Umbilical cord (tissue), 2 donors: ENCODE measurements around the gene CD79A. TPM values are rescaled to one million over a fixed set of nuclear protein-coding genes. Genes with fewer than 3 reads are reported as not detected.
A peak's percentile ranks its signal among the peaks of the same experiment; 100 is the strongest.

Source experiments
- DNase-seq: peaks from one replicate; pipeline ENCODE4 v3.0.0-alpha.2; 2015; ENCODE audit warnings: low spot score
- total RNA-seq: library from RNA; depleted of rRNA; stranded (reverse); fragments of >200 nt; gene quantifications from one replicate; pipeline ENCODE4 v1.2.3, GENCODE V29; 2014; ENCODE audit warnings: low replicate concordance; ENCODE audit not compliant: insufficient read depth

The CD79A gene
- total RNA-seq, result not detected

DNA sequence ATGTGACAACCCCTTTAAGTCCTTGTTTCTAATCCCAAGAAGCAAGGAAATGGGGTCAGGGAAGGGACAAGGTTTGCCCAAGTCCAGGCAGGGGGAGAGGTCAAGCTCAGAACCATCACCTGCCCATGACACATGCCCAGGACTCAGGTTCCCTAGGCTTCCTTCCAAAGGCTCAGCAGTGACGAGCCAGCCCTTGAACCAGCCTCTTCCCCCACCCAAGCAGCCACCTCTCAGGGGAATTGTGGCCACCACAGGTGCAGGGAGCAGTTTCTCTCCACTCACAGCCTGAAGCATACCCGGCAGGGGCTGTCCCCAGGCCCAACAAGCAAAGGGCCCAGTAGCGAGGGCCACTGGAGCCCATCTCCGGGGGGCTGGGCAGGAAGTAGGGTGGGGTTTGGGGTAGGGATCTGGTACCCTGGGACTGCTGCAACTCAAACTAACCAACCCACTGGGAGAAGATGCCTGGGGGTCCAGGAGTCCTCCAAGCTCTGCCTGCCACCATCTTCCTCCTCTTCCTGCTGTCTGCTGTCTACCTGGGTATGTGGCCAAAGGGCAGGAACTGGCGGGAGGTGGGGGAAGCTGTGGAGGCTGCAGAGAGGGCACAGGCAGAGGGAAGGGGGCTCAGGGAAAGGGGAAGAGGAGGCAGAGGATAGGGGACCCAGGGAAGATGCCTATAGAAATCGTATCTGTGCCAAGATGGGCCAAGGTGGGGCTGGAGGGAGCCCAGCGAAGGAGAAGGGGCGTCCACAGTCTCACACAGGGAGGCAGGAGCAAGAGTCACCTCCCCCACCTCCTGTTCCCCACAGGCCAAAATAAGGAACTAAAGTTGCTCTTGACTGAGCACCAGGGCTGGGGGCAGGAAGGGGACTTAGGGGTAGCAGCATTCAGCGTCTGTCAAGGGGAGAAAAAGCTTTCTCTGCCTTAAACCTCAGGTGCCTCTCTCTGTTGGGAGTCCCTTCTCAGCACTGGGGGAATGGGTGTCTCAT lies at the start of gene CD79A:
Gene CD79A (plus strand): TSS at position 433 of the 986 bp plus-strand sequence. CDS start 26 bp downstream, at position 459.
- no peak for DNase-seq

GRCh38 chr19:41837981-41838708 lies 38.9 kb upstream of the CD79A start:
- no peak for DNase-seq

DNA sequence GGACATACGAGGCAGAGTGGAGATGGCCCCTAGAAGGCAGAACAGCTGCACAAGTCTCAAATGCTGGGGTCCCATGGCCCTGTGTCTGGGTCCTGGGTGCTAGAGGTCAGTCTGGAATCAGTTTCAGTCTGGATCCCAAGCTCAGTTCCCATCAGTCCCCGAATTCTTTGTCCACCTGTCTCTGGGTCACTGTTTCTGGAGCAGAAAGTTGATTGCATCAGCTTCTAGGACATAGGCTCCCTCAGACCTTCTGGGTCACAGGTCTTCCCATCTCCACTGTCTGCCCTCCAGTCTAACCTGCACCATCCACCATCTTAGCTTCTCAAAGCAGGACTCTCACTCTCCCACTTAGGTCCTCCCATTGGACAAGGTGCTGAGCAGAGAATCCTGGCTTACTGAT lies 37.9 kb upstream of the CD79A start:
- no peak for DNase-seq

GRCh38 chr19:41843371-41843770 lies 33.7 kb upstream of the CD79A start:
- no peak for DNase-seq

- DNase-seq, result no peak
Observed at GRCh38 chr19:41844601-41845000, 32.5 kb upstream of the CD79A start, which contains the start of gene LYPD4. Gene LYPD4 (minus strand): TSS chr19:41844683. CDS start chr19:41839285, 5,398 bp downstream.

DNA sequence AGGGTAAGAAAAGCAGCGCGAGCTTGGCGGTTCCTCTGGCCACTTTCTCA lies 32.3 kb upstream of the CD79A start, which contains the start of gene DMRTC2:
Gene DMRTC2 (plus strand): TSS at position 42 of the 50 bp plus-strand sequence. CDS start 2,387 bp downstream, outside the sequence.
- no peak for DNase-seq

DNA sequence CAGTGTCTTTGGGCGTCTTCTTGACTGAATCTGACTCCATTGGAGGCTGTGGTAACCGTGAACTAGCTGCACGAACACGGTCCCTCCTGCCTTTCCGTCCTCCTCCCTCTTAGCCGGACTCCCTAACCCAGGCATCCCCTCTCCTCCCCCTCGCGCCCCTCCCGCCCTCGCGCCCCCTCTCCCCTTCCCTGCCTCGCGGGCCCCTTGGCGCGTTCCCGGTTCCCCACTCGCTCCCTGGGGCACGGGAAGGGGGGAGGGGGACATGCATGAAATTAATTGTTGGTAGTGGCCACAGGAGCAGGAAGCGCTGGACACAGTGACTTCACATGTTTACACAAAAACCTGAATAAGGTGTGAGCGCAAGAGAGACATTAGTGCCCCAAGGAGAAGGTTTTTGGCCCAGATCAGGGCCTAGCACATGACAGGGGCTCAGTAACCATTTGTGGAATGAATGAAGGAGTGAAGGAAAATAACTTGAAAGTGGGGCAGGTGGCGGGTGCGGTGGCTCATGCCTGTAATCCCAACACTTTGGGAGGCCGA lies 32.0 kb upstream of the CD79A start:
- no peak for DNase-seq

- DNase-seq, result no peak
Observed at GRCh38 chr19:41847351-41848105, 29.6 kb upstream of the CD79A start.

- DNase-seq, result no peak
Observed at GRCh38 chr19:41848666-41849065, 28.4 kb upstream of the CD79A start.

DNA sequence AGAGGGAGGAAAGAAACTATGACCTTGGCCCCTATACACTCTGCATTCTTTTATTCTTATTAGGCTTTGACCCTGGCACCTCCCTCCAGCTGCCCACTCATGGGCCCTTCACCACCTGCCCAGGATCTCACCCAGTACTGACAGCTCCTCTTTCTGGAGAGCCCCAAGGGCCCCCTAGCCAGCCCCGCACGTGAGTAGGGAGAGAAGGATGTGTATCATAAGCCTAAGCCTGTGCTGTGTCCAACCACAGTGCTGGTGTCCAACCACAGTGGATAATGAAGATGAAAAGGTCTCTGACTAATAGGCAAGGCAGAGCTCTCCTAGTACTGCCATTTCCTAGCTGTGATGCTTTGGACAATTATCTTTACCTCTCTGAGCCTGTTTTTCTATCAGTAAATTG lies 28.0 kb upstream of the CD79A start:
- DNase-seq, result no peak

GRCh38 chr19:41850381-41850780 lies 26.7 kb upstream of the CD79A start:
- DNase-seq, result no peak

GRCh38 chr19:41851456-41851855 lies 25.6 kb upstream of the CD79A start:
- DNase-seq, result no peak

DNA sequence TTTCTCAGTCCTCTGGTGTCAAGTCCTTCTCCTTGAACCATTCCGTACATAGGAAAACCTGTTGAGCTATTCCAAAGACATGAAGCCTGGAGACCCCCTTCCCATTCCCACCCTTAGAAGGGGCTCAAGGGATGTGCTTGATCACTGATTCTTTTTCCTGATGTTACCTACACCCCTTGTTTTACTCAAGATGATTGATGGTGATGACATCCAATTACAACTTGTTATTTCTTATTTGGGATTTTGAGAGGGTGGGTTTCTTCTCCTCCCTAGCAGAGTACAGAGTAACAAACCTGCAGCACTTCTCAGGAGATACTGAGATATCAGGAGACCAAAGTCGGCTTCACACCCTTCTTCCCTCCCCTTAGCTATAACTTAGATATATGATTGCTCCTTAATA lies 23.7 kb upstream of the CD79A start:
- DNase-seq, result no peak

DNA sequence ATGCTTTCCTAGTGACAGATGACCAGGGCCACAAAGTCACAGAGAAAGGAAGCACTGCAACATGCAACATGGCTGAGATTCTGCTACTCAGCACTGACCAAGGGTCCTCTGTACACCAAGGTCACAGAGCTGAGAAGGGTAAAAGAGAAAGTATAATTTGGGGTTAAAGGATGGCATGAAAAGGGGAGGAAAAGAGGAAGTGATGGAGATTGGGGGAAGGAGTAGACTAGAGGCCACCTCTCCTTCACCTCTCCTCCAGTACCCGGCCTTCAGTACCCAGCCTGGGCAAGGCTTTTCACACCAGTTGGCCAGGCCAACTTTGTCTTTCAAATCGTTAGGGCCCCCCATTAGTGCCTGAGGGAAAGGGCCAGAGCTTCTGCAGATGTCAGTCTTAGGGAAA lies 23.3 kb upstream of the CD79A start:
- no peak for DNase-seq

DNA sequence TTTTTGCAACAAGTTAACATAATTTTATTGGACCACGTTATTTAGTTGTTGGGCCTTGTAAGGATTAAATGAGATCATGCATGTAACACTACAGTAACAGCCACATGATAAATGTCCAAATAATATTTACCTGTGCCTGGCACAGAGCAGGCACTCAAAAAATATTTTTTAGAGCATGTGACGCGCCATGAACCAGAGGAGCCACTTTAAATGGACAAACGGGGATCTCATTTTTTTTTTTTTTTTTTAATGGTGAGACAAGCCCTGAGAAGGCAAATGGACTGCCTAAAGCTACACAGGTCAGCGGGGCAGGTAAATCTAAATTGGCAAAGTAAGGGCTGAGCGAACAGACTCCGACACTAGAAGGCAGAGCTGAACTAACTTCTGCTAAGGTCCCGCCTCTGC lies 17.9 kb upstream of the CD79A start:
- no peak for DNase-seq

DNA sequence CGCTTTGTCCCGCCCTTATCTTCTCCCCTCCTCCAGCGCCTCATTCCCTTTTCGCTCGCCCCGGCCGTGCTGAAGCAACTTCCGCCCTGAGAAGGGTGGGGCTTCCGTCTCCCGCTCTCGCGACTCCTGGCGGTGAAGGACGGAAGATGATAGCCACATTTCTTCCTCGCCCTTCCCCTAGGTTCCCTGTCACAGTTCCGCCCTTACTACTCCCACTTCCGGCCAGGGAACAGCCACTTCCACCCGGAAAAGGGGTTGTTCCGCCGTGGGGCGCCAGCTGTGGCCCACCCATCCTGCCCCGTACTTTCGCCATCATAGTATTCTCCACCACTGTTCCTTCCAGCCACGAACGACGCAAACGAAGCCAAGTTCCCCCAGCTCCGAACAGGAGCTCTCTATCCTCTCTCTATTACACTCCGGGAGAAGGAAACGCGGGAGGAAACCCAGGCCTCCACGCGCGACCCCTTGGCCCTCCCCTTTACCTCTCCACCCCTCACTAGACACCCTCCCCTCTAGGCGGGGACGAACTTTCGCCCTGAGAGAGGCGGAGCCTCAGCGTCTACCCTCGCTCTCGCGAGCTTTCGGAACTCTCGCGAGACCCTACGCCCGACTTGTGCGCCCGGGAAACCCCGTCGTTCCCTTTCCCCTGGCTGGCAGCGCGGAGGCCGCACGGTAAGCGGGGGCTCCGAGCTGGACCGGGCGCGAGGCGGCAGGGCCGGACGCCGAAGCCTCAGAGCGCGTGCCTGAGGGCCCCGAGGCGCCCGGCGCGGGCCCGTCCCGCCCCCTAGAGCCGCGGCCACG lies 17.3 kb upstream of the CD79A start, which contains the start of gene RPS19:
Gene RPS19 (plus strand): TSS at position 638 of the 801 bp plus-strand sequence. CDS start 520 bp downstream, outside the sequence.
- peak; percentile 100 for DNase-seq

DNA sequence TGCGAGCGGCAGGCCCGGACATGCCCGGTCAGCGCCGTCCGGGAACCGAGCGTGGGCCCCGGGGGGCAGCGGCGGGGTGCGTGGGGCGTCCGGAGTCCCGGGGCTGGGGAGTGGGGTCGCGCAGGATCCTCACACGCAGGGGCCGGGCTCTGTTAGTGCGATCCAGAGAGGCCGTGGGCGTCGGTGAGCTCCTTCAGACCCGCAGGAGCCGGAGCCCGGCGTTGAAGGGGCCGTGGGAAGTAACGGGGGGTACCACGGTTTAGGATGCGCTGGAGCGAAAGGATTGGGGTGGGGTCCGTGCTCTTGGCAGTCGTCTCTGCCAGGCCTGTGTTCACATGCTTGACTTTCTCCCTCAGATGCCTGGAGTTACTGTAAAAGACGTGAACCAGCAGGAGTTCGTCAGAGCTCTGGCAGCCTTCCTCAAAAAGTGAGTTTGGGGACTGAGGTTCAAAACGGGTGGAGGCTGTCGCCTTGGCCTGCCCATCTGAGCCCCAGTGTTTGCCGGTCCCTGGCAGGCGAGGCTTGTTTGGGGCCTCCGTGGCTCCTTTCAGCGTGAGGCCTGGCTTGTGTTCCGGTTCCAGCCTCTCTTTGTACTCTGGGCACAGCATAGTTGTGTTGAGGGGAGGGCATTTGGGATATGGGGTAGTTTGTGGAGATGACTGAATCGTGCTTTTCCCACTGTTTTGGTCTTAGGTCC lies 16.5 kb upstream of the CD79A start:
- peak; percentile 20 for DNase-seq

DNA sequence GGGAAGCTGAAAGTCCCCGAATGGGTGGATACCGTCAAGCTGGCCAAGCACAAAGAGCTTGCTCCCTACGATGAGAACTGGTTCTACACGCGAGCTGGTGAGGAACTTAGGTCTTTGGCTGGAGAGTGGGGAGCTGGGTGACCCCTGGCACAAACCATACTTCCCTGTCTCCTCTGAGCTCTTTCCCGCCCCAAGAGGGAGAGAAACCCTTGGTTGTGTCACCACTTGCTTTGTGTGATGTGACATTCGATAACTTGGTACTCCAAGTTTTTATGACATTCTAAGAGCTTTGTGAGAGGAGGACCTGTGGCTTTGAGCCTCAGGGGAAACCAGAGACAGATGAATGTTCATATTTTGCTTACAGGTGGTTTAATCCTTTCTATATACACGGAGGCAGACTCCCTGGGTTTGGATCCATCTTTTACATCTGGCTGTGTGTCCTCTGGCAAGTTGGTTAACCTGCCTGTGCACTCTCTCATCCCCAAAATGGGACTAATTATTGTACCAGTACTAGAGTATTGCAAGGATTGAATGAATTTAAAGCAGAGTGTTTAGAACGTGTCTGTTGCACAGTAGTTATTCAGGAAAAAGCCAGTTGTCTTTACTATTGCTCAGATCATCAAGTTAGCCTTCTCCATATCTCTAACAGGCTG lies 15.8 kb upstream of the CD79A start:
- DNase-seq, result no peak

GRCh38 chr19:41861846-41862245 lies 15.2 kb upstream of the CD79A start:
- no peak for DNase-seq

- DNase-seq, result no peak
Observed at GRCh38 chr19:41862445-41862986, 14.6 kb upstream of the CD79A start.
